Astrocyte (in vitro differentiated cells and primary cell): ENCODE measurements around the gene TAF3. TPM values are rescaled to one million over a fixed set of nuclear protein-coding genes. Genes with fewer than 3 reads are reported as not detected.

Experiments used
- DNase-seq: peaks from one replicate; pipeline ENCODE4 v3.0.0-alpha.2; 2010; ENCODE audit warnings: low read depth
- FAIRE-seq: peaks from 2 replicates; lab custom pipeline; 2011; peaks lifted over from hg19 to GRCh38; lab: Jason Lieb, UNC
- H2AFZ ChIP-seq: 2 replicates; pipeline ENCODE4 v1.6.0; 2012; ENCODE audit warnings: low read depth, low read length, inconsistent platforms
- H3K27ac ChIP-seq: 2 replicates; pipeline ENCODE4 v1.5.1; 2011; ENCODE audit warnings: low read depth, low read length, inconsistent platforms
- H3K27me3 ChIP-seq: 2 replicates; pipeline ENCODE4 v1.6.0; 2011; ENCODE audit warnings: low read length, inconsistent platforms; ENCODE audit not compliant: insufficient read depth
- H3K36me3 ChIP-seq: 2 replicates; pipeline ENCODE4 v1.5.1; 2011; ENCODE audit warnings: low read length, inconsistent platforms; ENCODE audit not compliant: insufficient read depth
- H3K4me1 ChIP-seq: 2 replicates; pipeline ENCODE4 v1.5.1; 2011; ENCODE audit warnings: low read length, inconsistent platforms; ENCODE audit not compliant: insufficient read depth
- H3K4me2 ChIP-seq: 2 replicates; pipeline ENCODE4 v1.6.0; 2012; ENCODE audit warnings: low read length, inconsistent platforms
- H3K4me3 ChIP-seq: 2 replicates; pipeline ENCODE4 v1.5.1; 2011; ENCODE audit warnings: low read depth, mild to moderate bottlenecking, low read length, inconsistent platforms; ENCODE audit not compliant: insufficient read depth
- H3K79me2 ChIP-seq: 2 replicates; pipeline ENCODE4 v1.6.0; 2012; ENCODE audit warnings: mild to moderate bottlenecking, low read length, inconsistent platforms; ENCODE audit not compliant: insufficient read depth
- H3K9ac ChIP-seq: 2 replicates; pipeline ENCODE4 v1.6.0; 2012; ENCODE audit warnings: mild to moderate bottlenecking, low read length, inconsistent platforms
- H3K9me3 ChIP-seq: 2 replicates; pipeline ENCODE4 v1.5.1; 2012; ENCODE audit warnings: low read depth, mild to moderate bottlenecking, low read length, inconsistent platforms; ENCODE audit not compliant: insufficient read depth
- H4K20me1 ChIP-seq: 2 replicates; pipeline ENCODE4 v1.6.0; 2012; ENCODE audit warnings: low read length, inconsistent platforms; ENCODE audit not compliant: insufficient read depth
- H3K27ac Mint-ChIP-seq: one replicate; pipeline ENCODE4 v1.8.0; 2021; ENCODE audit warnings: mild to moderate bottlenecking, mixed read lengths; ENCODE audit not compliant: unreplicated experiment
- H3K27me3 Mint-ChIP-seq: one replicate; pipeline ENCODE4 v1.8.0; 2021; ENCODE audit warnings: low read depth, mixed read lengths; ENCODE audit not compliant: unreplicated experiment
- H3K36me3 Mint-ChIP-seq: one replicate; pipeline ENCODE4 v1.8.0; 2021; ENCODE audit warnings: low read depth, mixed read lengths; ENCODE audit not compliant: unreplicated experiment
- H3K4me1 Mint-ChIP-seq: one replicate; pipeline ENCODE4 v1.8.0; 2021; ENCODE audit warnings: low read depth, mixed read lengths; ENCODE audit not compliant: unreplicated experiment
- H3K4me3 Mint-ChIP-seq: one replicate; pipeline ENCODE4 v1.8.0; 2021; ENCODE audit warnings: mild to moderate bottlenecking, moderate library complexity, mixed read lengths; ENCODE audit not compliant: unreplicated experiment
- H3K9me3 Mint-ChIP-seq: one replicate; pipeline ENCODE4 v1.8.0; 2021; ENCODE audit warnings: mild to moderate bottlenecking, mixed read lengths; ENCODE audit not compliant: unreplicated experiment
- EZH2 ChIP-seq: IDR thresholded peaks from 2 replicates; pipeline ENCODE4 v1.6.1; 2012; ENCODE audit warnings: mild to moderate bottlenecking, low read length, inconsistent platforms; ENCODE audit not compliant: insufficient read depth
- total RNA-seq: library from RNA; stranded (reverse); gene quantifications from 2 replicates; pipeline ENCODE4 v1.2.1, GENCODE V29; 2021
- TF ChIP-seq, protein P1 (sequence below): IDR thresholded peaks from 2 replicates; pipeline ENCODE4 v1.5.1; 2011; ENCODE audit warnings: low read depth, mild to moderate bottlenecking, inconsistent platforms, low read length, moderate library complexity; ENCODE audit not compliant: insufficient read depth

TAF3 gene
- total RNA-seq, 1 donor from 2014 or later, result 10.2 TPM

DNA sequence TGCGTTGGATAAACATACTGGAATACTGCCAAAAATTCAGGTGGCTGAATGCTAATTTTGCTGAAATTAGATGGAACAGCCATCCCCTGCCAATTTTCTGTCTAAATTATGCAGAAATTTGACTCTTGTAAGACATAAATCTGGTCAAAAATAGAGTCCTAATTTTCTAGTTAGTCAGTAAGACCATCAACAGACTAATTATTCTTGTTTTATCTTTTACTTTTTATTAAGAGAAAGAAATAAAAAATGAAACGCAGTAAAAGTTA is 125.8 kb downstream of the TAF3 start:
- Histone ChIP-seq H3K27ac (no peak overlapping the region), H3K4me1 (peaks cover 21% of the 10 kb centered on the region), H3K27me3 (no peaks in the 10 kb centered on the region), H2AFZ (no peak overlapping the region), H3K36me3 (no peaks in the 10 kb centered on the region), H3K4me2 (peak overlapping the region; percentile 43), H3K9me3 (no peaks in the 10 kb centered on the region), H3K4me3 (no peak overlapping the region), H3K9ac (no peak overlapping the region), H3K79me2 (peaks cover 4% of the 10 kb centered on the region), H4K20me1 (no peaks in the 10 kb centered on the region)
- TF ChIP-seq EZH2, result no peak
- TF ChIP-seq, protein P1, sequence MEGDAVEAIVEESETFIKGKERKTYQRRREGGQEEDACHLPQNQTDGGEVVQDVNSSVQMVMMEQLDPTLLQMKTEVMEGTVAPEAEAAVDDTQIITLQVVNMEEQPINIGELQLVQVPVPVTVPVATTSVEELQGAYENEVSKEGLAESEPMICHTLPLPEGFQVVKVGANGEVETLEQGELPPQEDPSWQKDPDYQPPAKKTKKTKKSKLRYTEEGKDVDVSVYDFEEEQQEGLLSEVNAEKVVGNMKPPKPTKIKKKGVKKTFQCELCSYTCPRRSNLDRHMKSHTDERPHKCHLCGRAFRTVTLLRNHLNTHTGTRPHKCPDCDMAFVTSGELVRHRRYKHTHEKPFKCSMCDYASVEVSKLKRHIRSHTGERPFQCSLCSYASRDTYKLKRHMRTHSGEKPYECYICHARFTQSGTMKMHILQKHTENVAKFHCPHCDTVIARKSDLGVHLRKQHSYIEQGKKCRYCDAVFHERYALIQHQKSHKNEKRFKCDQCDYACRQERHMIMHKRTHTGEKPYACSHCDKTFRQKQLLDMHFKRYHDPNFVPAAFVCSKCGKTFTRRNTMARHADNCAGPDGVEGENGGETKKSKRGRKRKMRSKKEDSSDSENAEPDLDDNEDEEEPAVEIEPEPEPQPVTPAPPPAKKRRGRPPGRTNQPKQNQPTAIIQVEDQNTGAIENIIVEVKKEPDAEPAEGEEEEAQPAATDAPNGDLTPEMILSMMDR, result no peak
- Mint-ChIP-seq H3K9me3 (no peaks in the 10 kb centered on the region), H3K27ac (no peak overlapping the region), H3K4me3 (no peak overlapping the region), H3K4me1 (peaks cover 20% of the 10 kb centered on the region), H3K36me3 (no peaks in the 10 kb centered on the region), H3K27me3 (no peaks in the 10 kb centered on the region)
- FAIRE-seq (no peak), DNase-seq (no peak)

DNA sequence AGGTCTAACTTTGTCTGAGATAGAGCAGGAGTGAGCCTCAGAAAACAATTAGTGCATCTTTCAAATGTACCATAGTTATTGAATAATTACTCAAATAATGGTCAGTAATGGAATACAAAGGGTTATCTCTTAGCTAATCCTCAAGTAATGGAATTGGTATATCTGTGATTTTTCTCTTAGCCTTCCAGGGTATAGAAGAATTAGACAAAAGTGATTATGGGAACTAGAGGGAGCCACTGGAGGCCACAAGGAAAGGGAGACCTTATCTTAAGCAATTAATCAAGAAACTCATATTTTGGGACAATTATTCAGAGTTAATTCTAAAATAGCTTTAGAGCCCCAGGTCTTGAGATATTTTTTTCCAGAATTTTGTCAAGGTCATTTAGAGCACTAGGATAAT is 126.2 kb downstream of the TAF3 start:
- H3K4me1 Mint-ChIP-seq, result peaks cover 20% of the 10 kb centered on the region

DNA sequence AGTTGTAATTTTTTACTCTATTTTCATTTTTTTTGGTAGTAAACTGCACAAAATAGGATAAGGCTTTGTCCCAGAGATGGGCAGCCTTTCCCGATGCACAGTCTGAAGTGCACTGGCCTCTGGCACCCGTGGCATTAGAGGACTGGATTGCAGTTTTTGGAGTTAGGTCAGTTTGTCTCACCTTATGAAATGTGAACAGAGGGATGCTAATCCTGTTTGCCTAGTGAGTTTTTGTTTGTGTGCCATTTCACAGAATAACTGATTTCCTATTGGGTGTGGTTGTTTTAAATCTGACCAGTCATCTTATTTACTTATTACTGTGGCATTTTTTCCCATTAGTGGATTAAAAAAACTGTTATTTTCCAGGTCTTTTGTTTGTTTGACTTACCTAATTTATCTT is 126.7 kb downstream of the TAF3 start:
- FAIRE-seq (no peak), DNase-seq (no peak)
- Mint-ChIP-seq H3K4me1 (peaks cover 20% of the 10 kb centered on the region), H3K36me3 (no peaks in the 10 kb centered on the region), H3K4me3 (no peak overlapping the region), H3K9me3 (peaks cover under 1% of the 10 kb centered on the region), H3K27ac (peak overlapping the region; percentile 49), H3K27me3 (no peaks in the 10 kb centered on the region)
- H3K27ac ChIP-seq, result no peak overlapping the region
- peaks cover 4% of the 10 kb centered on the region for H3K79me2 ChIP-seq
- H3K9me3 ChIP-seq, result no peaks in the 10 kb centered on the region
- H3K27me3 ChIP-seq, result no peaks in the 10 kb centered on the region
- no peaks in the 10 kb centered on the region for H4K20me1 ChIP-seq
- H3K4me3 ChIP-seq, result no peak overlapping the region
- H2AFZ ChIP-seq, result no peak overlapping the region
- H3K9ac ChIP-seq, result no peak overlapping the region
- H3K4me2 ChIP-seq, result no peak overlapping the region
- TF ChIP-seq EZH2, result no peak
- TF ChIP-seq, protein P1, result no peak
- no peaks in the 10 kb centered on the region for H3K36me3 ChIP-seq
- H3K4me1 ChIP-seq, result peaks cover 23% of the 10 kb centered on the region

More for the DNA sequence above, 126.2 kb downstream of the TAF3 start:
- Histone ChIP-seq H4K20me1 (no peaks in the 10 kb centered on the region), H2AFZ (no peak overlapping the region), H3K27ac (no peak overlapping the region), H3K9me3 (no peaks in the 10 kb centered on the region), H3K4me3 (no peak overlapping the region), H3K4me2 (no peak overlapping the region), H3K4me1 (peaks cover 23% of the 10 kb centered on the region), H3K9ac (no peak overlapping the region), H3K79me2 (peaks cover 4% of the 10 kb centered on the region), H3K27me3 (no peaks in the 10 kb centered on the region), H3K36me3 (no peaks in the 10 kb centered on the region)
- H3K27me3 Mint-ChIP-seq, result no peaks in the 10 kb centered on the region
- no peak for FAIRE-seq
- H3K27ac Mint-ChIP-seq, result no peak overlapping the region
- no peak for TF ChIP-seq EZH2
- TF ChIP-seq, protein P1, result no peak
- no peak overlapping the region for H3K4me3 Mint-ChIP-seq
- H3K36me3 Mint-ChIP-seq, result no peaks in the 10 kb centered on the region
- no peak for DNase-seq
- H3K9me3 Mint-ChIP-seq, result no peaks in the 10 kb centered on the region
